HG03378 (cell line): ENCODE results near the gene PAPPA2.
A peak's percentile ranks its signal among the peaks of the same experiment; 100 is the strongest.
"Not testable (repeated sequence)": the region's sequence is repeated elsewhere in the genome, so short reads cannot be mapped to it uniquely, and the experiment has no call there.

Experiments used
- ATAC-seq: cut with Tn5 transposase; IDR thresholded peaks from one replicate; pipeline ENCODE4 v1.9.1; 2021; ENCODE audit warnings: mild to moderate bottlenecking, moderate library complexity; ENCODE audit not compliant: unreplicated experiment

PAPPA2 gene

DNA sequence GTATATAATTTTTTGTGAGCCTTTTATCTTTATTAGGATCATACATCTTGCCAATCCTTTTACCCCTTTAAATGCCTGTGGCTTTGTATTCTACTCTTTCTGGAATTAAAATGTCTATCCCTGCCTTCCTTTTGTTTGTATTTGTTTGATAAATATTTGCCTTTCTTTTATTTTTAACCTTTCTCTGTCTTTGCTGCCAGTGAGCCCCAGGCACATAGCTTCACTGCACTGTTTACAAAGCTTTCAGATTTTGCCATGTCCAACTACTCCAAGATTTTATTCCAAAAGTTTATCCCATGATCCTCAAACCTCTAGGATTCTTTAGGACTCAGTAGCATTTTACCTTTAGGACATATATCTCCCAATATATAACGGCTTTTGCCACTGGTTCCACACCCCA lies 281.2 kb downstream of the PAPPA2 start:
- ATAC-seq, result no peak

DNA sequence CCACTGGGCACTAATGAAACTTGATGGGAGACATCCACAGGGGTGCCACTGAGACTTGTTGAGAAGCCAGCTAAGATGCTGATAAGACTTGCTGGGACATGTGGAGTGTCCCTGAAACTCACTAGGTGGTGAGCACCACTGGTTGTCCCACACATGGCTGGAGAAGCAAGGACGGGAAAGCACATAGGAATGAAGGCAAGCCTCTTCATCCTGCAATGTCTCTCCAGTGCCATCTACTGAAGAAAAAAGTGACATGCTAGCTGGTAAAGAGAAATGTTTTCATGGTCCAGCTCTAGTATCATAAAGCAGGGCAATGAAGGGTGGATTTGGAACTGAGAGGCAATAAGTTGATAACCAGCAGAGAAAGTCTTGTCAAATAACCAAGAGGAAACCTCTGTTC lies 283.0 kb downstream of the PAPPA2 start:
- no peak for ATAC-seq

DNA sequence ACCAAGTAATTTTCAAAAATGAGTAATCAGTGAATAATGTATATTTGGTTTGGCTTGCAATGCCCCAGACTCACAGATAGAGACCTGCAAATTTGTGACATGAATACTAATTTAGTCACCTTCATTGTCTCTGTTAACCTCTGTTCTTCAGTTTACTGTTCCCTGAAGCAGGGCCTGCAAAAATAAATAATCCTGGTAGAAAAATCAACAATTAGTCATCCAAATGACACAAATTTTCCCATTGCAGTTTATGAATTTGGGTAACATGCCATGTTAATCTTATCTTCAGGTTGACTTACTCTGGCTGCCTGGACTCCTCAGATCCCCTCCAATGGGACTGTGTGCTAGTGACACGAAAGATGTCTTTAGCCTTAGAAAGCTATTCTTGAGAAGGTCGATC lies 289.5 kb downstream of the PAPPA2 start:
- no peak for ATAC-seq

DNA sequence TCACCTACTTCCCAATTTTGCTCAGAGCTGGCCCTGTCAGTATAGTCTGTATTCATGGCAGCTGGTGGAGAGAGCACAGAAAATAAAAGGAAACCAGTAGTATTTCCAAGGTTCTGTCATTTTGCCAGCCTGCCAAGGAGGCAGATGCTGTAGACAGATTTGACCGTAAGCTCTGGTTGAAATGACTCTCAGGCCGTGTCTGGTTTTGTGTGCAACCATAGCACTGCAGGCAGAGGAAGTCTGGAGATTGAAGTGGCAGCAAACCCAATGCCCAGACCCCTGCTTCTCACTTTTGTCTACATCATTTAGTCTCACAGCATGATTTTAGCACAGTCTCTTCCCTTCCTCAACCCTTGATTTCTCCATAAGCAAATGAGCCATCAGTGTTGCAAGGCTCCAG lies 291.7 kb downstream of the PAPPA2 start:
- no peak for ATAC-seq

DNA sequence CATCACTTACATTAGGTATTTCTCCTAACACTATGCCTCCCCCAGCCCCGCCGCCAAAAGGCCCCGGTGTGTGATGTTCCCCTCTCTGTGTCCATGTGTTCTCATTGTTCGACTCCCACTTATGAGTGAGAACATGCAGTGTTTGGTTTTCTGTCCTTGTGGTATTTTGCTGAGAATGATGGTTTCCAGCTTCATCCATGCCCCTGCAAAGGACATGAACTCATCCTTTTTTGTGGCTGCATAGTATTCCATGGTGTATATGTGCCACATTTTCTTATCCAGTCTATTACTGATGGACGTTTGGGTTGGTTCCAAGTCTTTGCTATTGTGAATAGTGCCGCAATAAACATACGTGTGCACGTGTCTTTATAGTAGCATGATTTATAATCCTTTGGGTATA lies 293.8 kb downstream of the PAPPA2 start:
- not testable (repeated sequence) for ATAC-seq

DNA sequence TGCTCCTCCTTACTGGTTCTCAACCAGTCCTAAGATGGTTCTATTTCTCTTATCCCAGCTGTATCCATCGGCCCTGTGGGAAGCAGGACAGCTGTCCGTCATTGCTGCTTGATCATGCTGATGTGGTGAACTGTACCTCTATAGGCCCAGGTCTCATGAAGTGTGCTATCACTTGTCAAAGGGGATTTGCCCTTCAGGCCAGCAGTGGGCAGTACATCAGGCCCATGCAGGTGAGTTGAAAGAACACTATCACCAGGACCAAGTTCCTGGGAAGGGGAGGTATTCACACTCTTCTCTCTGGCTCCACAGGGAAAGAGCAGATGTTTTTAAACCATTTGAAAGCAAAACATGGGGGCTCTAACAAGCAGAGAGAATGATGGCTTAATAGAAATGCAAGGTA lies 302.6 kb downstream of the PAPPA2 start:
- ATAC-seq, result no peak

DNA sequence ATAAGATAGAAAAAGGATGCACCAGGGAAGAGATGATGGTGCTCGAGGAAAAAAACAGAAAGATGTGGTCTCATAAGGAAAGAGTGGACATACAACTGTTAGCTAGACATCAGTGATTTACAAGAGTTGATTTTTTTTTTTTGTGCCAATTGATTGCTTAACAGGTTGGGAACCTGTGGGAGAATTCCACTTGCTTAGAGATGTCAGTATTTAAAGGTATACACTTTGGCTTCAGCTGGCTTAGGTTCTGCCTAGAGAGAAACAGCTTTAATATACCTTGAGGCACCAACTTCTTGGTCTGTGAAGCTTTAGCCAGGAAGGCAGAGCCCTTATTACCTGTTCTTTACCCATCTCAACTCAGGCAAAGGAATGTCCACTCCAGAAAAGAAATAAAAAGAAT lies 303.8 kb downstream of the PAPPA2 start:
- no peak for ATAC-seq

DNA sequence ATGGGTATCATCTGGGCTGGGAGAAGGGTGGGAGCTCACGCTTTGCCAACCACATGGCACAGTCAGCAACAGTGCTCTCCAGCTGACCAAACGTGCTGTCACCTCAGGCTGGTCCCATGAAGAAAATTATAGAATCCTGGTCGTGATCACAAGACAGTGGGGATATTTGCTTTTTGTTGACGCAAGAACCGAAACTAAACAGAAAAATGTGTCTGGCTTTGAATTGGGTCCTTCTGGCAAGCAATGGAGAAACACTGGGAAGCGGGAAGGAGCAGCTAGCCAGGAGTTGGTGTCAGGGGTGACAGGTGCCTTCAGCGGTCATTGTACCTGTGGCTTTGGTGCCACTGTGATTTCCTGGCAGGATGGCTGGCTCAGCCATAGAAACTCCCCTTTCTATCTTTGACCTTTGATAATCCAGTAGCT lies 304.8 kb downstream of the PAPPA2 start:
- no peak for ATAC-seq

DNA sequence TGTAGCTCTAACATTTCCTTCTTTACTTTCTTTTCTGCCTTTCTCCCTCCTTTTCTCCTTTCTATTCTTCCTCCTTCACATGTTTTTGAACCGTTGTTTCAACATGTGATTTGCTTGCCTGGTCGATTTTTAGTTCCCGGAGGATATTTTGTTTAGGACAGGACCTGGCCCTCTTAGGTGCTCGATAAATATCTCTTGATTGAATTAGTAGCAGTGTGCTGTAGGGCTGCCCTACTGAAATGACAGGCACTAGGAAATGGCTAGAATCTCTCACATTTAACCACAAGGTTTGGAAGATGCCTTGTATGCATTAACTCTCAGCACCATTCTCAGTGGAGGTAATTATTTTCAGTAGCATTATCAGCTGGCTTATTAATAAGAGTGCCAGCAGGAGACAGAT lies 305.6 kb downstream of the PAPPA2 start:
- ATAC-seq, result no peak

DNA sequence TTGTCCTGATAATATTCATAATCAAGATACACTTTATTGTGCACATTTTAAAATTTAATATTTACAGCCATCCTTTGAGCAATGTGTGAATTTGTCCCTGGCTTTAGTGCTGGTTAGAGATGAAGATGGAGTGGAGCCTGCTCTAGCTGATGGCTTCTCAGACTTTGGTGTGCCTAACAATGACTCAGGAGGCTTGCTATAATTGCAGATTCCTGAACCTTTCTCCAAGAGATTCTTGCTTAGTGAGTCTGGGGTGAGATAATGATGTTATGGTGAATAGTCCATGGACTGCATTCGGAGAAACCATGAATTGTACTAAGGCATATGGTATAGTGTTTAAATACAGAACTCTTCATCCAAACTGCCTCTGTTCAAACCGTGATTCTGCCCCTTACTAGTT lies 307.1 kb downstream of the PAPPA2 start:
- ATAC-seq, result no peak

DNA sequence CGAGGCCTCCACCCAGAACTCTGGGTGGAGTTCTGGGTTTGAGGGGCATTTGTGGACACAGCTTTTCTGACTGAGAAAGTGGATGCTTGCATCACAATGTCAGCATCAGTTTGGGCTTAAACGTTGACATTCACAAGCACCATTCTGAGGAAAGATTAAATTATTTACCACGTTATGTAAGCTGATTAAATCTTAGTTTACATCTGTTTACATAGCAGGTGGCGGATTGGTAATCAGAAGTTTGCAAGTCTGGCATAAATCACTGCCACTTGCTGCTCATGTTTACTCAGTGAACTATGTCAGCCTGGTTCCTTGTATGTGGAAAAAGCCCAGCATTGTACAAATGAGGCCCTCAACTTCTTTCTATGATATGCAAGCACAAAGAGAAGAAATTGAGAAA lies 310.1 kb downstream of the PAPPA2 start:
- no peak for ATAC-seq

DNA sequence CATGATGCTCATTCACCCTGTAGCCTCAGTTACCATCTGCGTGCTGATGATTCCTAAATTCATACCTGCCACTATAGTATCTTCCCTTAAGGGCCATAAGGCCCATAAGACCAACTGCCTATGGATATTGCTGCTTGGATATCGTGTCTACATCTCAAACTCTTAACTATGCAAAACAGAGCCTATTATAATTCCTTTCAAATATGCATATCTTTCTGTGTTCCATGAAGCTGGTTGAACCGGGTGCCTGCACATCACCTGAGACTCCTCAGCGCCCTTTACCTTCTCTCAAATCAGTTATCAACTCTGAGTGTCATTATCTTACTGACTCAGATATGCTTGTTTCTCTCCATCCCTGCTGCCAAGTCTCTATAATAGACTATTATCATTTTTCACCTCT lies 311.2 kb downstream of the PAPPA2 start:
- no peak for ATAC-seq

DNA sequence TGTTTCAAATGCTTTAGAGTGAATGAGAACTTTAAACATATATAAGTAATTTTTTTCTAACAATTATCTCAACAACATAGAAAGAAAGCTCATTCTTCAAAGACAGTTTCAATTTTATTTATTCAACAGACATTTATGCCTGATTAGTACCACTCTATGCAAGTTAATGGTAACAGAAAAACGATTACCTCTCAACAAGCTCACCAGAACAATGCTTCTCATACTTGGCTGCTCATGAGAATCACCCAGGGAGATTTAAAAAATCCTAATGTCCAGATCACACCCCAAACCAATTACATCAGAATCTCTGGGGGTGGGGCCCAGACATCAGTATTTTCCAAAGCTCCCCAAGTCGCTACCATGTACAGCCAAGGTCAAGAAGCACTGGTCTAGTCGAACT lies 312.4 kb downstream of the PAPPA2 start:
- no peak for ATAC-seq

DNA sequence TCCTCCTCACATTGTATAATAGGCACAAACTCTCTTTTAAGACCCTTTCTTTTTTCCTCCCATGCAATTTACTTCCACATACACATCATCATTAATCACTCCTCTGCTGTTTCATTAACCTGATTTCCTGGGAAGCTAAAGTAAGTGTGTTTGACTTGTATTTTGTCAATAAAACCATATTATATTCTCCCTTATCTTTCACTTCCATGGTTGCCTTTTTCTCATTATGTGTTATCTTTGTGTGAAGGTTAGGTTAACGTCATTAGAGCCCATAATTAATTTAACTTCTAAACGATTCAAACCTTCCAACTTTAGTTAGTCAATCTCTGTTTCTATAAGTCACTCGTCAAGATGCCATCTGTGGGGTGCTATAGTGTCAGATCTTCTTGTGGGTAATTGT lies 313.0 kb downstream of the PAPPA2 start:
- no peak for ATAC-seq

DNA sequence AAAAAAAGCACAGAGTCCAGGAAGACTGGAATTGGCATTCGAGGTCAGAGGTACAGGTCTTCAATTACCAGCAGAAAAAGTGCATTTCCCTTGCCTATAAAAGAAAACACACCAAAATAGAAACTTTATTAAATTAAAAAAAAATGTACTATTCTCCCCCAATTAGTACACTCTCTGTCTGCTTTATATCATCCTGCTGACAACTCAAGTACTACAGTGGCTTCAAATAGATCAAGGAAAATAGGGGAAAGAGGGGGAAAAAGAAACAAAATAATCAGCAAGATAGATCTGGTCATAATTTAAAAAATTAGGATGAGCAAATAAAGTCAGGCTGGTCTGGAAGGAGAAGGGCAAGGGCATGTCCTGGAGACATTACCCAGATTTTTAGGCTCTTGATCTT lies 315.1 kb downstream of the PAPPA2 start:
- no peak for ATAC-seq

DNA sequence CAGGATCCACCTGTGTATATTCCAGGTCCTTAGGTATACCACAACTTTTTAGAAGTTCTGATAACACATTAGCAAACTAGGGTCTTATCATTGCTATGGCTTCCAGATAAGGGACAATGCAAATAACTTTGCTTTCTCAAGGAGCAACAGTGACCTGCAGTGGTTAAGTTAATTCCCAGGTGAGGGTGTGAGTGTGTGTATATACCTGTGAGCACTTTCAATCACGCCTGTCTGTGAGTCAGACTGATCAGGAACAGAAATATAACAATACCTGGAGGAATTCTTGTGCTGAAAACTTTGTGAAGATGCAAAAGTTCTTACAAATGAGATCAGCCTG lies 317.0 kb downstream of the PAPPA2 start:
- no peak for ATAC-seq

DNA sequence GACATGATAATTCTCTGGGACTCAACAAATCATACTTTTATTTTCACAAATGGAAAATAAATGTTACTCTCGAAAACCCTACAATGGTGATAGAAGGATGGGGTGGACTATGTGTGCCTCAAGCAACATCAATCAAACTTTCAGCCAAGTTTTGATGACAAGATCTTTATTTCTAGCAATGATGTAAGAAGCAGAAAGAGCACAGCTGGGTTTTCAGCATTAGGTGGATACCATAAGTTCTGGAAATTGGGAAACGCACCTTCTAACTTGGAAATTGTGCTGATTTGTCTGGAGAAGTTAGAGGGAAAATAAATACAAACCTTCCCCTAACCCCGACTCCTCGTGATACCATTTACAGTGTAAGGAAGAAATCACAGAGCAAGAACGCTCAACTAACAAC lies 320.3 kb downstream of the PAPPA2 start:
- no peak for ATAC-seq

DNA sequence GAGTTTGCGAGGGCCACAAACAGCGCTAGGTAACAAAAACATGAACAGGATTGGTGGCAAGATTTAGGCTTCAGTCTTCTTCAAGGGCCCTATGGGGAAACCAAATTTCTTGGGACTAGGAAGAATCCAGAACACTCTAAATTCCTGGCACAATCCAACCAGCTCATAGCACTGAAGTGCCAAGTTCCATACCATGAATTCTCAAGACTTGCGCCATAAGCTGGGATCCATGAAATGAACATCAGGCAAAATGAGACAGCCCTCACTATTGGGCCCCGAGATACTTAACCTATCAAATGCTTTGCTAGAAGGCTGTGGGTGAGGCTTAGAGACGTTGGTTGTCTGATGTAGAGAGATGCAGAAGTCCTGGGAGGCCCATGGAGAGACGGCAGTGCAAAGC lies 322.1 kb downstream of the PAPPA2 start:
- ATAC-seq, result no peak

DNA sequence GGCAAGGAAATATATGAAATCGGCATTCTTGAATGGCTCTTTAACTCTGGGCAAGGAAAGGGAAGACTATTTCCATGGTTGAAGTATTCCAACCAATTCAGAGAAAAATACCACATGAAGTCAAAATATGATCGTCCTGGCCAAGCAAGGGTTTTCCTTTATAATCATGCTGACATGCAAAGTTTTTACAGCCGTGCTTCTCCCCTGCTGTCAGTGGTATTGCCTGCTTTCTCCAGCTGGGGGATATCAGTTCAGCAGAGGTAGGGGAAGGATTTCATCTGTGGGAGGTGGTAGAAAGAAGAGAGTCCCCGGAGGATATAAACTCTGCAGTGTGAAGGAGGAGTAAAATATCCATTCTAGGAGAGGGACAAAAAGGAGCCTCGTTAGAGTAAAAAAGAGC lies 322.8 kb downstream of the PAPPA2 start:
- no peak for ATAC-seq

DNA sequence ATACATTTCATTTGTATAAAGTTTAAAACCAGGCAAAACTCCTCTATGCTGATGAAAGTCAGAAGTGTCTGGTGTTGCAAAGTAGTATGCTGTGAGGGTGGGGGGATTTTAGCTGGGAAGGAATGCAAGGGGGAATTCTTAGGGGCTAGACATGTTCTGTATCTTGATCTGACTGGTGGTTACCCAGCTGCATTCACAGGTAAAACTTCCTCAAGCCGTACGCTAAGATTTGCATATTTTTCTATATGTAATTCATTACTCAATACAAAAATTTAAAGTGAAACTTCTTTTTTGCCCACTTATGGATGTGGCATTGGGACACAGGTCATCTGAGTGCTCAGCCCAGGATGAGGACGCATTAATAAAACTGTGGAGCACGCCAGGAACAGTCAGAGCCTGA lies 323.3 kb downstream of the PAPPA2 start:
- peak; percentile 51 for ATAC-seq

DNA sequence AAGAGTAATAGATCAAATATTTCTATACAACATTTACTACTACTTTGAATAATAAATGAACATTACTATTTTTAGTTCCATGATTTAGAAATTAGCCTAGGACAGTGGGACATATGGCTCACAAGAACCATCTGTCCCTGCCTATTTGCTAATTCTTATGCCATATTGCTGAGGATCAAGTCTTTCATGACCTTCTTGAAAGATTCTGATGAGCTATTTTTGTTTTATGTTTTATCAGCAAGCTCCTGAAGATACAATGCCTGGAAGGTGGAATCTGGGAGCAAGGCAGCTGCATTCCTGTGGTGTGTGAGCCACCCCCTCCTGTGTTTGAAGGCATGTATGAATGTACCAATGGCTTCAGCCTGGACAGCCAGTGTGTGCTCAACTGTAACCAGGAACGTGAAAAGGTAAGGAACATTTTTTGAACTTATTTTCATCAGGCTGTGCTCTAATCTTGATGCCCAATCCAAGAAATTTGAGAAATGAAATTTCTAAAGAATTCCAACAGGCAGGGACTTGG lies 326.7 kb downstream of the PAPPA2 start:
- ATAC-seq, result no peak

DNA sequence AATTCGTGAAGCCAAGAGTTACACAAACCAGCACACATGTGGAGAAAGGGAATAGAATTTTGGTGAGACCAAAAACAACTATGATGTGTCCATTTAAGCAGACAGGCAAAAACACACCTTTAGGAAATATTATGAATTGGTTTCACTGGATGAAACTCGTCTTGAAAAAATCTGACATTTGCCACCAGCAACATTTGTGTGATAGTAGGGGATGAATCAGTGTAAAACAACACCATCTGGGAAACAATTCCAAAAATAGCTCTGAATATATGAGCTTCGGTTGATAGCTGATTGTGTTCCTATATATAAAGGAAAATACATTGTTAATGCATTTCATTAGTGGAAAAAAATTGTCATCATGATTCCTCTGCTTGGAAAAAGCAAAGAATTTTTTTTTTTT lies 327.8 kb downstream of the PAPPA2 start:
- no peak for ATAC-seq

DNA sequence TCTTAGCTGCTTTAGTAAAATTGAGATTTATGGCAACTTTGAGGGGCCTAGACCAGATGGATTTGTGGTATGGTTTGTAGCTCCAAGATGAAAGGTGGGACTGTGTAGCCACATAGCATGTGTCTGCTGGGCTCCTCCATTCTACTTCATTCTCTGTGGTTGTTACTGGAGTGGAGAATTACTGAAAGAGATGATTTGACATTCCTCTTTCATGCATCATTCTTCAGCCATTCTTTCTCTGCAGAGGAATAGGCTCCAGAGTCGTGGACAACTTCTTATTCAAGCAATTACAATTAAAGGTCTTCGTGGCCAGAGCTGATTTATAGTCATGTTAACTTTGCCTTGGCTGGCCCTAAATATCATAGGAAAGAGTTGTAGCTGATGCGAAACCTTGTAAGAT lies 328.9 kb downstream of the PAPPA2 start:
- no peak for ATAC-seq
